NCI-H524 (cell line): ENCODE results near the gene ERO1A.

Source experiments
- DNase-seq, 2 experiments: peaks; one replicate each; lab custom pipeline; 2025; lab: John Stamatoyannopoulos, UW

Gene ERO1A

DNA sequence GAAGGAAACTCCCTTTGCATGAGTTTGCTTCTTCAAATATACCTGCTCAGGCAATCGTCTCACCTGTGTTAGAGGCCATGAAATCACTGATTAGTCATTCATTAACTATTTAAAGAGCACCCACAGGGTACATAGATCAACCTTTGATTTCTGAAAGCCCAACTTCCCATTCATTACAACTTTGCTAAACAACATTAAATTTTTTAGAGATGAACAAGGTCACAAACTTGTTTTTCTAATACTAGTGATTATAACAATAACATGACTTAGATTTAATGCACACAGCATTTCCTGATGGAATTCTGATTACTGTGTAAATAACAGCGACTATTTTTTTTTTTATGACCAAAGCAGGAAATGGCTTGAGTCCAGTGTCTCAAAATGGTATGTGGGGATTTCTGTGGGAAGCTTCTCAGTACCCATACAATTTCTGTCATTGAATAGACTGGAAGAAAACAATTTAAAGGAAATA lies 5.4 kb upstream of the ERO1A start:
- DNase-seq, result no peak

- DNase-seq, result peak; percentile 50 to 59
These were observed 437 bp downstream of the ERO1A start for GRCh38 chr14:52694761-52695480.

GRCh38 chr14:52693532-52693931 lies 1.8 kb downstream of the ERO1A start:
- DNase-seq, result no peak

DNA sequence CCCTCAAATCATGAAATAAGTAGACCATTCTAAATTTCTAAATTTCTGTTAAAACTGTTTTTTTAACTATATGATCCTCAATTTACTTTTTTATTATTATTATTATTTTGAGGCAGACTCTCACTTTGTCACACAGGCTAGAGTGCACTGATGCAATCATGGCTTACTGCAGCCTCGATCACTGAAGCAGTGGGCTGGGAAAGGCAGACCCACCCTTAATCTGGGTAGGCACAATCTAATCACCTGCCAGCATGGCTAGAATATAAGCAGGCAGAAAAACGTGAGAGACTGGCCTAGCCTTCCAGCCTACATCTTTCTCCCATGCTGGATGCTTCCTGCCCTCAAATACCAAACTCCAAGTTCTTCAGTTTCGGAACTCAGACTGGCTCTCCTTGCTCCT lies 2.3 kb downstream of the ERO1A start:
- no peak for DNase-seq

DNA sequence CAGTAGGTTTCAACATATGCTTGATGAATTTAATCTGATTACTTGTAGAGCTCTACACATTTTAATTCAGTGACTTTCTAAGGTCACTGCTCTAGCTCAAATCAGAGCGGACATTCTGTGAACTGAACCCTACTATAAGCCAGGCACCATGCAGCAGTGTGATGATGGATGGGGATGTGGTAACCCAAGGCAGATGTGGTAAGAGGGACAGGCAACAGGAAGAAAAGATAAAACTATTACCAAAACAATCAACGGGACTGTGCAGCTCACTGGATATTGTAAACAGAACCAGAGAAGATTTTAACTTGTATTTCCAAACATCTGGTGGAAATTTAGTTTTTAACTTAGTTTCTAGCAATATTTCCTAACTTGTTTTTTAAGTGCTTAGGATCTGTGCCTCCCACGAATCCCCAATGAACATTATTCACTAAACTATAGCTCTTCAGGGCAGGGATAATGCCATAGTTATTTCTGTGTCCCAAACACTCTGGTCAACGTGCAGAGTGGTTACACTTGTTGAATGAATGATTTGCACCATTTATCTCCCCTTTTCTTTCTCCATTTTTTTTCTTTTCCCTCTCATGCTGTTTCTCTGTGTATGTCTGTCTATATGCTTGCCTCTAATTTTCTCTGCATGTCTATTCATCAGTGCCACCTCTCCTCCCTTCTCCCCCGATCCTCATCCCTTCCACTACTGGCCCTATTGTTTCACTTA lies 3.0 kb downstream of the ERO1A start:
- DNase-seq, result peak; percentile 14 to 56

DNA sequence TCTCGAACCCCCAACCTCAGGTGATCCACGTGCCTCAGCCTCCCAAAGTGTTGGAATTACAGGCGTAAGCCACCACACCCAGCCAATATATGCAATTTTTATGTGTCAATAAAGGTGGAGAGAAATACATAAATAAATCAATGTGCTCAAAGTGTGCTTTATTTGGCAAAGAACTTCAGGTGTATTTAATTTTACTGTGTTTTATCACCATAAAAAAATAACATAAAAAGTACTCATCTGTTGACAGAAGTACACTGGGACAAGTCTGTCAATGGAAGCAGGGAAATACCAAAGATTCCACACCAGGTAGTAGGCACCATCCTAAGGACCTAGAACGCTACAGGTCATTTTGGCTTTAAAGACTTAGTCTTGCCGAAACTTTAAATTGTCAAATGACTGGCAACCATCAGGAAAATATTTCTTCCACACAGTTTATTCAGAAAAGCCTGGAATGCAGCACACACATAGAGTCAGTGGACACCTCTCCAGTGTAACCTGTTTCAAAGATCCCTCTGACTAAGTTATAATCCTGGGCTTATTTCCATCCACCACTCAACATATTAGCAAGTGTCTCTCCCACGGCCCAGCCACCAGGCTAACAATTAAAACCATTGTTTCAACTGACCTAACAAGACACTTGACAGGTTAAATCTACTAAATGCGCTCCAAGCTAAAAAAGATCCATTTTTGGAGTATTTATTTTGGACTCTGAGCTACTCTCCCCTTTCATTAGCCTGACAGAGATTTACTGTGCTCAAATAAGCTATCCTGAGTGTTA lies 4.2 kb downstream of the ERO1A start:
- peak in 1 of 2 experiments; percentile 18 for DNase-seq

- no peak for DNase-seq
These were observed 9.2 kb downstream of the ERO1A start for GRCh38 chr14:52686176-52686575.

DNA sequence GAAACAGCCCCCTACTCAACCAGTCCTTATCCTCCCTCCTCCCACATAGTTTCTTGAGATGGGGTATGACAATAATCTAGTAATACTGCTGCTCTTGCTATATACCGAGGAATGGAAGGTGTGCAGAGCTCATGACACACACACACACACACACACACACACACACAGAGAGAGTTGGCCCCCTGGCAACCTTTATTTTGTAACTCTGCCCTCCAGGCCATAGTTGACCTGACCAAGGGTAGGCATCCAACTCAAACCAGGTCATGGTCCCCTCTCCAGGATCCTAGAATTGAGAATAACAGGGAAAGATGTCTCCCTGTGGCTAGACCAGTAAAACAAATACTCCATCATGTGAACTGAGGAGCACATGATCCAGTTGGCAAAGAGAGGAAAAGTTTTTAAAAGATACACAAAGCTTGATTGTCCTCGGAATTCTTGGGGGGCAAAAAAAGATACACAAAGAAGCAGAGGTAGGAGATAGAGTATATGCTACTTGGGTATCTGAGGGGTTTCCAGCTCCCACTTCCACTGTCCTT lies 11.3 kb downstream of the ERO1A start:
- DNase-seq, result no peak

DNA sequence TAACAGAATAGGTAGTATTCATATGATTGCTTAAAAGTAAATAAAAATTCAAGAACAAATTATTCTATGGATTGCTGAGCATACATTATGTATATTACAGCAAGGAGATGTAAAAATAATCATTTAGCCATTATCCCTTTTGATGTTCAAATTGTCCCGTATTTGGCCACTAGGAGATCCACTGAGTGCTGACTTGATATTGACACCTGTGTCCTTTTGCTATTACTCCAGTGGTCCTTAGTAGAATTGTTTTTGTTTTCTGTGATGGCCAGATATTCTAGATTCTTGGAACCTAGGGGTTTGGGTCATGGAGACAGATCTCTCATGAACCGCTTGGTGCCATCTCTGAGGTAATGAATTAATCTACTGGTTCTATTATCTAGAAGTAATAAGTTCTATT lies 16.8 kb downstream of the ERO1A start:
- DNase-seq, result peak; percentile 9 to 18

DNA sequence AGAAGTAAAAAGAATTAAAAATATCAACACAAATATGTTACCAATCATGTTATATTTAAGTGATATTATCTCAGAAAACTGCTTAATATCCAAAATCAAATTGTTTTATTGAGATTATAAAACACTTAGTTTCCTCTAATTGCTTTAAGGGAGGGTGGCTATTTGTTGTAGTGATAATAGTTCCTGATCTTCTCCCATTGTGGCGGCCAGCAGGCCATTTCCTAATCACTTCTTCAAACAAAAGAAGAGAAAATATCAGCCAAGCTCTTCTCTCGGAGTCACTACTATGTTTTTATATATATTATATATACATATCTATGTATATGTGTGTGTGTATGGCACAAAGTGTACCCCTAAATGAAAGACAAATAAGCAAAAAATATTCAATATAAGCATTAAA lies 31.5 kb downstream of the ERO1A start:
- DNase-seq, result no peak

DNA sequence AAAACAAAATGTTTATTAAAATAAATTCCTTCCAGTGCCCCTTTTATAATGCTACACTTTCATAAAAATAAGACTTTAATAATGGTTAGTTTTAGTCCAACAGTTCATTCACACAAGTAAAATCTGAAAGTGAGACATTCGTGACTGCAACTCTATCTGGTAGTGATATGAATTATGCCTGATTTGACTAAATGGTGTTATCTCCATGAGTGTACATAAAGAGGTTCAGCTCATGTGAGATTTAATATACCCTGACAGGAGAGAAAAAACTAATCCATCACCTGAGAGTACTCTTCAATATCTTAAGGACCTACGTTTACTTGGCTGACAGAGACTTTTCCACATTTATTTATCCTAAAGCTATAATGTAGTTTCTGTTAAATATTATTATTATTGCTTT lies 34.0 kb downstream of the ERO1A start:
- no peak for DNase-seq

- DNase-seq, result no peak
These were observed 34.5 kb downstream of the ERO1A start for GRCh38 chr14:52660832-52661231.

GRCh38 chr14:52660325-52660724 lies 35.0 kb downstream of the ERO1A start:
- DNase-seq, result no peak

GRCh38 chr14:52656905-52657304 lies 38.5 kb downstream of the ERO1A start:
- DNase-seq, result no peak

GRCh38 chr14:52650774-52651173 lies 44.6 kb downstream of the ERO1A start:
- no peak for DNase-seq

DNA sequence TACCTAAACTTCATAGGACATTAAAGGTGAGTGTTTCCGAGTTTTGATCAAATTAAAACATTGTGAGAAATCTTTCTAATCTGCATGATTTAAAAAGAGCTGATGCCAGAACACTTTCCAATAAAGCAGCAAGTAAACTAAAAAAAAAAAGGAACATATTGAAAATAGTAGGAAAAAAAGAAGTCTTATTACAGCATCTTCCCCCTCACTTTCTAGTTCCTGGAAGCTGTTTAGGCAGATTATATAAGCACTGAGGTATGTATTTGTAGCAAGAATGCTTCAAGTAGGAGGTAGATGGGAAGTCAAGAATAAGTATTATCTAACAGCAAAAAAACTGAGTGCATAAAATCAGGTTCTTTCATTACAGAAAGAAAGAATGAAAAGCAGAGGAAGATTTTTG lies 45.8 kb downstream of the ERO1A start:
- no peak for DNase-seq

- DNase-seq, result no peak
These were observed 53.6 kb downstream of the ERO1A start for GRCh38 chr14:52641745-52642144.

DNA sequence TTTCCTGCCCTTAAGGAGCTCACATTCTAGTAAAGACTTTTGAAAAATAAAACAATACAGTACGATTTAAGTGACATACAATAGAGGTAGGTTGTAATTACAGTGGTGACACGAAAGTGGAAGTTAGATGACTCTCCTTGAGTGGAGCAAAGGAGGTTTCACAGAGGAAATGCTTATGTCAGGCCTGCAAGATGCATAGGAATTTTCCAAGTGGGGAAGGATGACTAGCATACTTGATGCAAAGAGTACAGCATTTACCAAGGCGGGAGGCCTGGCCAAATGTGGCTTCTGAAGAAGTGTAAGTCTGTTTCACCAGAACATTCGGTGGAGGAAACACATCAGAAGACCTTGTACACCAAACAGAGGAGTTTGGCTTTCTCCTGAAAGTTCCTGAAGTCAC lies 55.2 kb downstream of the ERO1A start:
- no peak for DNase-seq

GRCh38 chr14:52619687-52620086 lies 75.7 kb downstream of the ERO1A start:
- DNase-seq, result no peak

- DNase-seq, result no peak
These were observed 76.8 kb downstream of the ERO1A start for GRCh38 chr14:52618602-52619001.

- DNase-seq, result no peak
These were observed 85.2 kb downstream of the ERO1A start for GRCh38 chr14:52610187-52610586.

GRCh38 chr14:52609445-52610044 lies 85.8 kb downstream of the ERO1A start:
- DNase-seq, result no peak
